ENCODE data around the gene CRTC2. TPM values are rescaled to one million over a fixed set of nuclear protein-coding genes. Genes with fewer than 3 reads are reported as not detected.

The CRTC2 gene
- total and polyA plus RNA-seq, 4 donors: 17.7 to 48.7 (median 42.6) TPM

DNA sequence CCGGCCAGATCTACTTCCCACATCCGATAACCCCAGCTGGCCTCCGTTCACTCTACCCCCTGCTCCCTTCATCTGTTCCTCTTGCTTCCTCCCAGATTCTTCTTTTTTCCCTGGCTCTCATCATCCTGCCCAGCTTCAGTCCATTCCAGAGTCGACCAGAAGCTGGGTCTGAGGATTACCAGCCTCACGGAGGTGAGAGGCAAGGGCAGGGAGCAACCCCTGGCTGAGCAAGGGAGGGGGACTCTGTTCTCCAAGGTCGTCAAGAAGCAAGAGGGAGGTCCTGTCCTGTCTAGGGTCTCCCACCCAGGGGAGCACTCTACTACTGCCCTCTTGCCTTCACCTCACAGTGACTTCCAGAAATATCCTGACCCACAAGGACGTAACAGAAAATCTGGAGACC lies 15.1 kb upstream of the CRTC2 start:
- peak overlapping the region in 1 of 2 donors; percentile 31 for H3K27ac ChIP-seq (ENCODE audit: low read depth in 1 of 2, low read length in 1 of 2)
- H3K4me1 ChIP-seq (ENCODE audit: control insufficient read depth in 5 of 5, insufficient read depth in 5 of 5, low read length in 5 of 5): peaks cover 0 to 25% (median 7%) of the 10 kb centered on the region in 5 donors
- ATAC-seq (ENCODE audit: insufficient read depth, low FRiP score): no peak
- H3K36me3 ChIP-seq (ENCODE audit: control insufficient read depth in 4 of 4, insufficient read depth in 4 of 4, low read length in 4 of 4): peaks cover 5 to 16% (median 14%) of the 10 kb centered on the region in 4 donors
- H3K4me3 ChIP-seq: no peak overlapping the region
- H3K27me3 ChIP-seq (ENCODE audit: control insufficient read depth in 3 of 3, insufficient read depth in 3 of 3, low read length in 2 of 3): no peaks in the 10 kb centered on the region
- no peak overlapping the region for H3K9ac ChIP-seq (ENCODE audit: insufficient read depth in 1 of 2, low read length in 2 of 2)
- DNase-seq: no peak
- no peaks in the 10 kb centered on the region for H3K9me3 ChIP-seq (ENCODE audit: control insufficient read depth in 4 of 4, insufficient read depth in 3 of 4, low read length in 3 of 4)
- TF ChIP-seq, protein P1, sequence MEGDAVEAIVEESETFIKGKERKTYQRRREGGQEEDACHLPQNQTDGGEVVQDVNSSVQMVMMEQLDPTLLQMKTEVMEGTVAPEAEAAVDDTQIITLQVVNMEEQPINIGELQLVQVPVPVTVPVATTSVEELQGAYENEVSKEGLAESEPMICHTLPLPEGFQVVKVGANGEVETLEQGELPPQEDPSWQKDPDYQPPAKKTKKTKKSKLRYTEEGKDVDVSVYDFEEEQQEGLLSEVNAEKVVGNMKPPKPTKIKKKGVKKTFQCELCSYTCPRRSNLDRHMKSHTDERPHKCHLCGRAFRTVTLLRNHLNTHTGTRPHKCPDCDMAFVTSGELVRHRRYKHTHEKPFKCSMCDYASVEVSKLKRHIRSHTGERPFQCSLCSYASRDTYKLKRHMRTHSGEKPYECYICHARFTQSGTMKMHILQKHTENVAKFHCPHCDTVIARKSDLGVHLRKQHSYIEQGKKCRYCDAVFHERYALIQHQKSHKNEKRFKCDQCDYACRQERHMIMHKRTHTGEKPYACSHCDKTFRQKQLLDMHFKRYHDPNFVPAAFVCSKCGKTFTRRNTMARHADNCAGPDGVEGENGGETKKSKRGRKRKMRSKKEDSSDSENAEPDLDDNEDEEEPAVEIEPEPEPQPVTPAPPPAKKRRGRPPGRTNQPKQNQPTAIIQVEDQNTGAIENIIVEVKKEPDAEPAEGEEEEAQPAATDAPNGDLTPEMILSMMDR (IDR thresholded peaks at IDR 0.05; ENCODE audit: control extremely low read depth, extremely low read depth): no peak
- 84 to 87% methylated on average over 7 of the region's 7 CpGs for WGBS, 2 donors

DNA sequence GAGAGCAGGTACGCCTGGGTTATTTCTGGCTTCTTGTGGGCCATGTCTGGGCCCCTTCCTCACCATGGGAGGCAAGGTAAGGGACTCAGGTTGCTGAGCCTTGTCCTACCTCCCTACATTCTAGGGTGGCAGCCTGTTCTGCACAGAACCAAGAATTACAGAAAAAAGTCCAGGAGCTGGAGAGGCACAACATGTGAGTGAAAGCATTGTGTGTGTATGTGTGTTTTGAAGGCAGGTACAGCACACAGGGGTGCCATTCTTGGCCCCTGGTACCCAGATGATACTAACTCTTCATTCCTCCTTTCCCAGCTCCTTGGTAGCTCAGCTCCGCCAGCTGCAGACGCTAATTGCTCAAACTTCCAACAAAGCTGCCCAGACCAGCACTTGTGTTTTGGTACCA lies 14.7 kb upstream of the CRTC2 start:
- ATAC-seq (ENCODE audit: insufficient read depth, low FRiP score): no peak
- DNase-seq: no peak
- H3K27me3 ChIP-seq (ENCODE audit: control insufficient read depth in 3 of 3, insufficient read depth in 3 of 3, low read length in 2 of 3): no peaks in the 10 kb centered on the region
- peaks cover 5 to 16% (median 14%) of the 10 kb centered on the region in 4 donors for H3K36me3 ChIP-seq (ENCODE audit: control insufficient read depth in 4 of 4, insufficient read depth in 4 of 4, low read length in 4 of 4)
- no peak overlapping the region for H3K9ac ChIP-seq (ENCODE audit: insufficient read depth in 1 of 2, low read length in 2 of 2)
- no peak overlapping the region for H3K27ac ChIP-seq (ENCODE audit: low read depth in 1 of 2, low read length in 1 of 2)
- TF ChIP-seq, protein P1 (IDR thresholded peaks at IDR 0.05; ENCODE audit: control extremely low read depth, extremely low read depth): no peak
- H3K4me3 ChIP-seq: no peak overlapping the region
- no peaks in the 10 kb centered on the region for H3K9me3 ChIP-seq (ENCODE audit: control insufficient read depth in 4 of 4, insufficient read depth in 3 of 4, low read length in 3 of 4)
- WGBS, 2 donors: 88 to 94% methylated on average over 3 of the region's 3 CpGs
- peaks cover 0 to 22% (median 5%) of the 10 kb centered on the region in 5 donors for H3K4me1 ChIP-seq (ENCODE audit: control insufficient read depth in 5 of 5, insufficient read depth in 5 of 5, low read length in 5 of 5)

DNA sequence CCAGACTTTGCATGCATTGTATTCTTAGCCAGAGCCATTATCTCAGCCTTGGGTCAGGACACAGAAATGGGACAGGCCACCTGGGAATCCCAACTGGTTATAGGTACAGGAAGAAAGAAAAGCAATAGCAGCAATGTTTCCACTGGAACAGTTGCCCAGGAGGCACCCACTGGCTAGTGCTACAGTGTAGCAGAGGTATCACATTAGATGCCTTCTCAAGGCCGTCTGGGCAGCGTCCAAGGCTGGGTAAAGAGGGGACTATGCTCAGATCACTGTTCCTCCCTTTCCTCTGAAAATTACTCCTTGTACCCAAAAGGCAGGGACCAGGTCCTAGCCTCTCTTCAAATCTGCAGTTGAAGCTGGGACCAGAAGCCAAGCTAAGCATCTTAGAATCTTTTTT lies 11.9 kb upstream of the CRTC2 start:
- H3K36me3 ChIP-seq (ENCODE audit: control insufficient read depth in 4 of 4, insufficient read depth in 4 of 4, low read length in 4 of 4): peaks cover 5 to 12% (median 9%) of the 10 kb centered on the region in 4 donors
- ATAC-seq (ENCODE audit: insufficient read depth, low FRiP score) (no peak), DNase-seq (no peak)
- H3K4me1 ChIP-seq (ENCODE audit: control insufficient read depth in 5 of 5, insufficient read depth in 5 of 5, low read length in 5 of 5): peaks cover 0 to 21% (median 0%) of the 10 kb centered on the region in 5 donors
- H3K27me3 ChIP-seq (ENCODE audit: control insufficient read depth in 3 of 3, insufficient read depth in 3 of 3, low read length in 2 of 3): no peaks in the 10 kb centered on the region
- H3K9ac ChIP-seq (ENCODE audit: insufficient read depth in 1 of 2, low read length in 2 of 2): no peak overlapping the region
- TF ChIP-seq, protein P1 (IDR thresholded peaks at IDR 0.05; ENCODE audit: control extremely low read depth, extremely low read depth): no peak
- no peak overlapping the region for H3K4me3 ChIP-seq
- H3K9me3 ChIP-seq (ENCODE audit: control insufficient read depth in 4 of 4, insufficient read depth in 3 of 4, low read length in 3 of 4): no peaks in the 10 kb centered on the region
- WGBS, 2 donors: 95% methylated on average over 2 of the region's 2 CpGs
- H3K27ac ChIP-seq (ENCODE audit: low read depth in 1 of 2, low read length in 1 of 2): no peak overlapping the region

DNA sequence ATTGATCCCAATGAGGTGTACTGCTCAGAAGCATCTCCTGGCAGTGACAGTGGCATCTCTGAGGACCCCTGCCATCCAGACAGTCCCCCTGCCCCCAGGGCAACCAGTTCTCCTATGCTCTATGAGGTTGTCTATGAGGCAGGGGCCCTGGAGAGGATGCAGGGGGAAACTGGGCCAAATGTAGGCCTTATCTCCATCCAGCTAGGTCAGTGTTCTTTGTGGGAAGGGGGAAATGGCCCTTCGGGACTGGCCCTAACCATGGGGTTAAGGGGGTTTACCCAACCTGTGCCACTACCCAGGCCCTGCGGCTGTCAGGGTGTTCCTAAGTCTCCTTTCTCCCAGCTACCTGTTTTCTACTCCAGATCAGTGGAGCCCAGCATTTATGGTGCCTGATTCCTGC lies 10.6 kb upstream of the CRTC2 start:
- Histone ChIP-seq H3K27ac (ENCODE audit: low read depth in 1 of 2, low read length in 1 of 2) (no peak overlapping the region), H3K27me3 (ENCODE audit: control insufficient read depth in 3 of 3, insufficient read depth in 3 of 3, low read length in 2 of 3) (no peaks in the 10 kb centered on the region), H3K9me3 (ENCODE audit: control insufficient read depth in 4 of 4, insufficient read depth in 3 of 4, low read length in 3 of 4) (no peaks in the 10 kb centered on the region), H3K4me1 (ENCODE audit: control insufficient read depth in 5 of 5, insufficient read depth in 5 of 5, low read length in 5 of 5) (peaks cover 0 to 29% (median 0%) of the 10 kb centered on the region in 5 donors), H3K36me3 (ENCODE audit: control insufficient read depth in 4 of 4, insufficient read depth in 4 of 4, low read length in 4 of 4) (peaks cover 0 to 7% (median under 1%) of the 10 kb centered on the region in 4 donors), H3K9ac (ENCODE audit: insufficient read depth in 1 of 2, low read length in 2 of 2) (peak overlapping the region in 1 of 2 donors; percentile 82), H3K4me3 (no peak overlapping the region)
- ATAC-seq (ENCODE audit: insufficient read depth, low FRiP score) (no peak), DNase-seq (no peak)
- TF ChIP-seq, protein P1 (IDR thresholded peaks at IDR 0.05; ENCODE audit: control extremely low read depth, extremely low read depth): no peak
- 81 to 86% methylated on average over 2 of the region's 2 CpGs for WGBS, 2 donors

Data from lung (tissue), 12 donors.